ENCODE measurements around the gene AGBL1.

The AGBL1 gene

DNA sequence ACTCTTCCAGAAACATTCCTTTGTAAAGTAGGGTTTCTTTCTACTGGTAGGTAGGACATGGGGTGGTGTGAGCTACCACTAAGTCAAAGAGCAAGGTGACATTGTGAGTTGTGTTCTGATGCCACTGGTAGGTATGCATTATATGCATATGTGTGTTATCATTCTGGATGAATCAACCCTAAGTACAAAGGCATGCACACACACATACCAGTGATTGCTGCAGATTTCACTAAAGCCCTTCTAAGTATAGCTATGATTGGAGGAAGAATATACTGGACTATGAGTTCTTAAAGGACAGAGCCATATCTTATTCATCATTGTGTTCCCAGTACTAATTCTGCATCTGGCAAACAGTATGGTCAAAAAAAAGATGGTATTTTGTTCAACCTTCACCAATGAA is 646.0 kb downstream of the AGBL1 start:
- no peak for DNase-seq (ENCODE audit: low spot score)
- Mint-ChIP-seq H3K9me3 (peaks cover 1% of the 10 kb centered on the region), H3K27me3 (ENCODE audit: low read depth) (no peaks in the 10 kb centered on the region), H3K27ac (no peak overlapping the region), H3K4me3 (no peak overlapping the region), H3K4me1 (ENCODE audit: low read depth) (peaks cover 6% of the 10 kb centered on the region), H3K36me3 (ENCODE audit: low read depth) (peaks cover 4% of the 10 kb centered on the region)

DNA sequence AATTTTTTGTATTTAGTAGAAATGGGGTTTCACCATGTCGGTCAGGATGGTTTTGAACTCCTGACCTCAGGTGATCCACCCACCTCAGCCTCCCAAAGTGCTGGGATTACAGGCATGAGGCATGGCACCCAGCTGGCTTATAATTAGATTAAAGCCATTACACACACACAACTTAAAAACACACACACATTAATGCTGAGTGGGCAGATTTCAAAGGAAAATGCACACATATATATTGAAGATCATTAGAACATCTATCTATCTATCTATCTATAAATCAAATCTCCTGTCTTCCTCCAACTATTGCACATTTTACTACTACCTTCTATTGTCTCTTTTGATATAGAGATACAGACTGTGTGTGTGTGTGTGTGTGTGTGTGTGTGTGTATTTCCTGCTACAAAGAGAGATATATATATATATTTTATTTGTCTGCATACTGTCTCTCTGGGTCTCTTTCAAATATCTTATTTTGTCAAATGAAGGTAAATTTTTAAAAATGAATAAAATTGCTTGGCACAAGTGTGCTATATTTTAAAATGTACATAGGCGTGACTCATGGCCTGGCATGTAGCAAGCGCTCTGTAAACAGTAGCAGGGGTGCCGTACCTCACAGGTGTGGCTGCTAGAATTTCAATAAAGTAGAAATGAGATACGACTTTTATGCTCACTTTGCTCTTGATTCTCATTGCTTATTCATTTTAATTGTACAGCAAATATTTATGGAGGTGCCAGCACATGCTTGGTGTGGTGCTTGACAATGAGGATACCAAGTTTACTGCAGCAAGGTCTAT is 655.8 kb downstream of the AGBL1 start:
- DNase-seq (ENCODE audit: low spot score) = no peak
- Mint-ChIP-seq H3K4me1 (ENCODE audit: low read depth) (peaks cover 9% of the 10 kb centered on the region), H3K4me3 (no peak overlapping the region), H3K36me3 (ENCODE audit: low read depth) (peaks cover 5% of the 10 kb centered on the region), H3K27ac (no peak overlapping the region), H3K9me3 (peaks cover 9% of the 10 kb centered on the region), H3K27me3 (ENCODE audit: low read depth) (no peaks in the 10 kb centered on the region)

DNA sequence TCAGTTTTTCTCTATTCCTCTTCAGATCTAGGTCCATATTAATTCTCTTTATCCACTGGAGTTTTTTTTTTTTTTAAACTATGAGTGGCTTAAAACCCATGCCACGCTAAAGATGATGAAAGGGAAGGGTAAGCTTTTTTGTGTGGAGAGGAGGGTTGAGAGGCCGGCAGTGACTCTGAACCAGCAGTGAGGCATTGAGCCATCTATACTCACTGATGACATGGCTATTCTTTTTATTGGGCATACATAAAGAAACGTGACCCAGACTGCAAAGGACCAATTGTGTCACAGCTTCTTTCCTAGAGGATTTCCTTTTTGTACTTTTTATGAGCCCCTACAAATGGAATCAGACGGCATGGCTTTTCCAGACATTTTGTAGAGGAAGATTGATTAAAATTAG is 662.2 kb downstream of the AGBL1 start:
- Mint-ChIP-seq H3K36me3 (ENCODE audit: low read depth) (peaks cover 5% of the 10 kb centered on the region), H3K9me3 (peaks cover 9% of the 10 kb centered on the region), H3K4me3 (no peak overlapping the region), H3K4me1 (ENCODE audit: low read depth) (peaks cover 9% of the 10 kb centered on the region), H3K27ac (no peak overlapping the region), H3K27me3 (ENCODE audit: low read depth) (no peaks in the 10 kb centered on the region)
- DNase-seq (ENCODE audit: low spot score) = no peak

DNA sequence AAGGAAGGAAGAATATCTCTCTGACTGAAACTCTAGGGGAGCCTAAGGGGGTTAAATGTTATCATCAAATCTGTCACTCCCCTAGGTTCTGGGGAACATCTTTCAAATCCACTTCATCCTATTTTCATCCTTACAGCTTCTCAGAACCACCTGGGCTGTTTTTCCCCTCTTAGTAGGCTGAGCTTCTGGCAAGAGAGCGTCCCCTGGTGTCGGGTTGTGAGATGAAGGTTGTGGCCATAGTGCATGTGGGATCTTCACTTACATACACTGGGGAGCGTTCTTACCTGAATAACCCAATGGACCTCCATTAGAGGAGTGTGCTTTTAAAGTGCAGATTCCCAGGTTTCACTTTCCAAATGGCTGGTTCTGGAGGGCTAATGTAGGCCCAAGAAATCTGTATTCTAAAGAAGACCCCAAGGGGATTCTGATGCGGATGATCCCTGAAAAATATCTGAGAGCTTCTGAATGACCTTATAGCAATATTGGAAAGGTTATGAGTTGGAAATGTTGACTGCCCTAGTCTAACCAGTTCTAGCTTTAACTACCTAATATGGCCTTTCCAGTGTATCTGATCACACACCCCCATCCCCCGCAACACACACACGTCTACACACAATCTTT is 663.7 kb downstream of the AGBL1 start:
- peaks cover 3% of the 10 kb centered on the region for H3K9me3 Mint-ChIP-seq

DNA sequence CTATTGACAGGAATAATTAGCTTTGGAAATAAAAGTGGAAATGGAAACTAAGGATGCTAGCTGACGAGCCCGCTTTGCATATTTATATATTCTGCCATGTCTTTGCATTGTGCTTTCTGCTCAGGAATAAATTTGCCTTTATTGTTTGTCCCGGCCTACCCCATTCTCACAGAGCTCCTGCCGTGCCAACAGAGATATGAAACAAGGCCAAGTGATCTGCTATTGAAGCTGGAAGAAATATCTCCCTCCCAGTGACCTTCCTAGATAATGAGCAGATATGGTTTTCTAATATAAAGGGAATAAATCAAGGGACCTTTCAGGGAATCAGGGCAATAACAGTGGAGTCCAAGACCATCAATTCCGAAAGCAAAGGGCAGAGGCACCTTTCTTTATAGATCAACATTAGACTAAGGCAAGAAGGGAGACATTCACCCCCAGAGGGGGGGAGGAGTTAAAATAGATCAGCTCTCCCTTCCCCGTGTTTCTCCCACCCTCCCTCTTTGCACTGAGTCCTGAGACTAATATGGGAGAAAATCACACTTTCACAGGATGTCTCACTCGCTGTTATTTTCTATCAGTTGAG is 664.6 kb downstream of the AGBL1 start:
- H3K27ac Mint-ChIP-seq = no peak overlapping the region
- no peaks in the 10 kb centered on the region for H3K27me3 Mint-ChIP-seq (ENCODE audit: low read depth)
- H3K36me3 Mint-ChIP-seq (ENCODE audit: low read depth) = no peaks in the 10 kb centered on the region
- DNase-seq (ENCODE audit: low spot score) = no peak
- H3K4me3 Mint-ChIP-seq = no peak overlapping the region
- H3K4me1 Mint-ChIP-seq (ENCODE audit: low read depth) = peaks cover 2% of the 10 kb centered on the region
- H3K9me3 Mint-ChIP-seq = no peaks in the 10 kb centered on the region

More for the DNA sequence above, 663.7 kb downstream of the AGBL1 start:
- no peak overlapping the region for H3K27ac Mint-ChIP-seq
- peak; percentile 44 for DNase-seq (ENCODE audit: low spot score)
- peaks cover 2% of the 10 kb centered on the region for H3K4me1 Mint-ChIP-seq (ENCODE audit: low read depth)
- H3K27me3 Mint-ChIP-seq (ENCODE audit: low read depth) = no peaks in the 10 kb centered on the region
- H3K4me3 Mint-ChIP-seq = no peak overlapping the region
- peaks cover 2% of the 10 kb centered on the region for H3K36me3 Mint-ChIP-seq (ENCODE audit: low read depth)

DNA sequence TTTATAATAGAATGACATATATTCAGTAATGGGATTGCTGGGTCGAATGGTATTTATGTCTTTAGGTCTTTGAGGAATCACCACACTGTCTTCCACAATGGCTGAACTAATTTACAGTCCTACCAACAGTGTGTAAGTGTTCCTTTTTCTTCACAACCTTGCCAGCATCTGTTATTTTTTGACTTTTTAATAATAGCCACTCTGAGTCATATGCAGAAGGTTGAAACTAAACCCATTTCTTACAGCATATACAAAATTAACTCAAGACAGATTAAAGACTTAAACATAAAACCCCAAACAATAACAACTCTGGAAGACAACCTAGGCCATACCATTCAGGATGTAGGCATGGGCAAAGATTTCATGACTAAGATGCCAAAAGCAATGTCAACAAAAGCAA is 671.4 kb downstream of the AGBL1 start:
- Mint-ChIP-seq H3K9me3 (no peaks in the 10 kb centered on the region), H3K4me3 (no peak overlapping the region), H3K36me3 (ENCODE audit: low read depth) (no peaks in the 10 kb centered on the region), H3K27ac (no peak overlapping the region), H3K27me3 (ENCODE audit: low read depth) (no peaks in the 10 kb centered on the region), H3K4me1 (ENCODE audit: low read depth) (no peaks in the 10 kb centered on the region)
- no peak for DNase-seq (ENCODE audit: low spot score)

DNA sequence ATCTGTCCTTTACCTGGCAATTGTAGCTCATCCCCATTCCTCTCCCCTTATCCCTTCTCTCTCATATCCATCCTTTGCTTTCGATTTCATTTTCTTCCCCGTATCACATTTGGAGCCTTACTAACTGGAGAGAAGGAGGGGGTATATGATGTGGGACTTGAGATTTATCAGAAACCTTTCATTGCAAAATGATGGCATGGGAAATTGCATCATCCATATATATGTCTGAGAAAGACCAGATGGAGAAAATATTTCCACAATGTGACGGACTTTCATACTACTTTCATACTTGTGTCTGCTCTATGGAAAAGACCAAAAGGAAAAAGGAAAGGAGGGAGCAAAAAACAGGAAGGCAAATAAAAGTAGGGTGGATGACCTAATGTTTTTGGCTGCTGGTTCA is 675.2 kb downstream of the AGBL1 start:
- Mint-ChIP-seq H3K27ac (no peak overlapping the region), H3K4me3 (no peak overlapping the region), H3K4me1 (ENCODE audit: low read depth) (no peaks in the 10 kb centered on the region), H3K27me3 (ENCODE audit: low read depth) (no peaks in the 10 kb centered on the region), H3K9me3 (no peaks in the 10 kb centered on the region), H3K36me3 (ENCODE audit: low read depth) (no peaks in the 10 kb centered on the region)
- no peak for DNase-seq (ENCODE audit: low spot score)

DNA sequence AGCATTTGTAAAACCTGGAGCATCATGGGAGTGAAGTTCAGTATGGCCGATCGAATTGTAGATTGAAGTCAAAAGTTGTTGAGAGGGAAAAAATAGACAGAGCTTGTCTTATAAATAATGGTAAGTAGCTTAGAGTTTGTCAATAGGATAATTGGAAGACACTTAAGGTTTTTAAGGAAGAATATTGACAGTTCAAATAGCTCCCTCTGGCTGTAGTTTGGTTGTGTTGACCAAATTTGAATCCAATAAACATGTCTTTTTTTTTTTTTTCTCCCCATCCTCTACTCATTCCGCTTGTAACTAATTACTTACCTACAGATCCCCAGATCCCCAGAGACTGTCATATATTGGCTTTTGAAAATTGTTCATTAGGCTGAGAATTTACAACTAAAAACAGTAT is 677.0 kb downstream of the AGBL1 start:
- Mint-ChIP-seq H3K4me3 (no peak overlapping the region), H3K4me1 (ENCODE audit: low read depth) (no peaks in the 10 kb centered on the region), H3K27ac (no peak overlapping the region), H3K9me3 (no peaks in the 10 kb centered on the region), H3K27me3 (ENCODE audit: low read depth) (no peaks in the 10 kb centered on the region), H3K36me3 (ENCODE audit: low read depth) (no peaks in the 10 kb centered on the region)
- no peak for DNase-seq (ENCODE audit: low spot score)

DNA sequence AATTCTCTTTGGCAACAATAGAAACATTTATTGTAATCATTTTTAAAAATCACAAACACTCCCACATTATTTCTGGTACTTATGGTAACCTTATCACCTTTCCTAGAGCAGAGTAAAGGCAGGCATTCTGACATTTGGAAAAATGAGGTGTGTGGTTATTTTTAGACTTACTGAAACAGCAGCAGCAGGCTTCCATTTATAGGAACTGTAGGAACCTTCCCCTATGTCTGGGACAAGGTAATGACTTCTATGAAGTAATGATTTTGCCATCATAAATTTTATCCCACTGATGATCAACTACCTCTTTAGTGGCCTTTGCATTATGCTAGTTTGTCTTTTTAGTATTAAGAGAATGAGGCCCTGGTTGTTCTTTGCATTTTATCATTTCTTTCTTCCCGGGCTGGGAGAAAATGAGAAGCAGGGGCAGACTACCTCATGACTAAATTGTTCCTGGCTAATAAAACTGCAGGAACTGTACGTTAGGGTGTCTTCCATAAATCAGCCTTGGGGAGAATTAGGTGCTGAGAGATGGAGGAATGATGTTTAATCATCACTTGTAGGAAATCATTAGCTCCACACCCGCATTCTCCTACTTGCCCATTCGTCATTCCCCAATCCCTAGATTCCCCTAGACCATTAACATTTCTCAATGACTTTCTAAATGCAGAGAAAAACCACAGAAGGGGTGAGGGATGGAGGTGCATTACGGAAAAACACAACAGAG is 680.3 kb downstream of the AGBL1 start:
- H3K4me3 Mint-ChIP-seq = no peak overlapping the region
- DNase-seq (ENCODE audit: low spot score) = no peak
- H3K27me3 Mint-ChIP-seq (ENCODE audit: low read depth) = no peaks in the 10 kb centered on the region
- H3K4me1 Mint-ChIP-seq (ENCODE audit: low read depth) = no peaks in the 10 kb centered on the region
- no peak overlapping the region for H3K27ac Mint-ChIP-seq
- no peaks in the 10 kb centered on the region for H3K9me3 Mint-ChIP-seq
- H3K36me3 Mint-ChIP-seq (ENCODE audit: low read depth) = no peaks in the 10 kb centered on the region

DNA sequence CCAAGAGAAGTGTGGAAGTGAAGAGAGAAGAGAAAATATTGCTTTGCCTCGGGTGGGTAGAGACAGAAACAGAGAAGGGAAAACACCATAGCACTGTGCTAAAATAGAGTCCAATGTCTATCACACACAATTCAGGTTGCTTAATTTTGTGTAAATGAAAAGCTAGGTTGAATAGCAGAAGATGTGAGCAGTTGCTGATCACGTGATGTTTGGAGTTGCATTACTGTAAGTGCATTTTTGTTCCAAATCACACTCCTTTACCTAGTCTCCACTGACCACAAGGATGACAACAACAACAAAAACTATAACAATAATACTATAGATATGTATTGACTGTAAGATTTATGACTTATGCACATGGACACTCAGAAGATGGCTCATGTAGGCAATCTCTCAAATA is 683.2 kb downstream of the AGBL1 start:
- no peak for DNase-seq (ENCODE audit: low spot score)
- H3K27me3 Mint-ChIP-seq (ENCODE audit: low read depth) = no peaks in the 10 kb centered on the region
- H3K4me3 Mint-ChIP-seq = no peak overlapping the region
- H3K36me3 Mint-ChIP-seq (ENCODE audit: low read depth) = no peaks in the 10 kb centered on the region
- H3K27ac Mint-ChIP-seq = no peak overlapping the region
- H3K4me1 Mint-ChIP-seq (ENCODE audit: low read depth) = no peaks in the 10 kb centered on the region
- H3K9me3 Mint-ChIP-seq = no peaks in the 10 kb centered on the region

DNA sequence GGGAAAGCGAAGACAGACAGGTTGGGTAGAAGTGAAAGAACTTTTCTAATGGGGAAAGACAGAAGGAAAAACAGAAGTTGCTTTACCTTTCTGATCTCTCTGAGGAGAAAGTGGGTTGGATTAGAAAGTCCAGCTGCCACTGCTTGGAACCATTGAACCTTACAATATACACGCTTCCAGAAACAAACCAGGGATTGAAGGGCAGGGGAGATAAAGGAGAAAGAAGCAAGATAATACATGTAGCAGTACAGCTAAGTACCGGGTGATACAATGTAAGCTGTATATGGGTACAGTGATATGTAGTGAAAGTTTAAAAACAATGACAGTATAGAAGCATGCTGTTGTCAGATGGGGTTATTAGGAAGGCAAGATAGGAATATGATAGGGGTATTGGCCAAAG is 684.4 kb downstream of the AGBL1 start:
- no peaks in the 10 kb centered on the region for H3K4me1 Mint-ChIP-seq (ENCODE audit: low read depth)
- H3K27ac Mint-ChIP-seq = no peak overlapping the region
- no peak overlapping the region for H3K4me3 Mint-ChIP-seq
- H3K9me3 Mint-ChIP-seq = no peaks in the 10 kb centered on the region
- H3K36me3 Mint-ChIP-seq (ENCODE audit: low read depth) = no peaks in the 10 kb centered on the region
- no peak for DNase-seq (ENCODE audit: low spot score)
- H3K27me3 Mint-ChIP-seq (ENCODE audit: low read depth) = no peaks in the 10 kb centered on the region

DNA sequence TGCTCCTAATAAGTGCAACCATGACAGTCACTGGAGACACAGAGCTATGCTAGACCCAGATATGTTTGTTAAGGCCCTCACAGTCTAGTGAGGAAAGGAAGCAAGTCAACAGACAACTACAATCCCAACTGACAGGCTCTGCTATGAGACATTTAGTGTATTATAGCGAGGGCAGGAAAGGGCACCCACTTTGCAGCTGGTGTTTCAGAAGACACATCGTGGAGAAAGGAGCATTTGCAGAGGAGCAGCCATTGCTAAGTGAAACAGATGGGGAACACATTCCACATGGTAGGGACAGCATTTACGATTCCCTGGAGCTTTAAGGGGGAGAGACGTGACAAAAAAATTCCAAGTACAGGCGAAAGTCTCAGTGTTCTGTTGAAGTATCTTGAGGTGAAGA is 685.6 kb downstream of the AGBL1 start:
- H3K27ac Mint-ChIP-seq = no peak overlapping the region
- H3K36me3 Mint-ChIP-seq (ENCODE audit: low read depth) = no peaks in the 10 kb centered on the region

DNA sequence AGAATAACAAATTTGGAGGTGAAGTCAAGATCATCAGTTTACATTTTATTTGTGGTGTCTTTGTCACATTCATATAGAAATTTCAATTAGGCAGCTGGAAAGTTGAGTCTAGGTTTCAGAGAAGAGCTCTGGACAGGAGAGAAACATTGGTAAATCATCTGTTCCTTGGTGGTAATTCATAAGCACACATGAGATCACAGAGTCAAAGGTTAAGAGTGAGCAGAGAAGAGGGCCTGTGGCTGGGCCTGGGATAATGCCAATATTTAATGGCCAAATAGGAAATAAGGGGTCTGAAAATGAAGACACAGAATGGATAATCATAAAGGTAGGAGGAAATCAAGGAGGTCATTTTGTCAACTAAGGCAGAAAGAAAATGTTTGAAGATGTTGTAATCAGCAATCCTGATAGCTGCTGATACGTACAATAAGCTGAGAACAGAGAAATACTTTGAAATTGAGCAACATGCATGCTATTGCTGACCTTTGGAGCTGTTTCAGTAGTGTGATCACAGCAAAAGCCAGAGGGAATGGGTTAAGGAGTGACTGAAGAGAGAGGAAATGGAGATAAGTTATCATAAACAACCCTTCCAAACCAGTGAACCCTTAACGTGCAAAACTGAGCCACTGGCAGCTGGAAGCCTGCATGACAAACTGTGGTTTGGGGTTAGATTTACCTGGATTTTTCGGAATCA is 692.8 kb downstream of the AGBL1 start:
- Mint-ChIP-seq H3K4me1 (ENCODE audit: low read depth) (no peaks in the 10 kb centered on the region), H3K27me3 (ENCODE audit: low read depth) (no peaks in the 10 kb centered on the region), H3K4me3 (no peak overlapping the region), H3K9me3 (no peaks in the 10 kb centered on the region), H3K36me3 (ENCODE audit: low read depth) (no peaks in the 10 kb centered on the region), H3K27ac (no peak overlapping the region)
- no peak for DNase-seq (ENCODE audit: low spot score)

More for the DNA sequence above, 685.6 kb downstream of the AGBL1 start:
- no peak overlapping the region for H3K4me3 Mint-ChIP-seq
- no peaks in the 10 kb centered on the region for H3K27me3 Mint-ChIP-seq (ENCODE audit: low read depth)
- H3K9me3 Mint-ChIP-seq = no peaks in the 10 kb centered on the region
- DNase-seq (ENCODE audit: low spot score) = no peak
- H3K4me1 Mint-ChIP-seq (ENCODE audit: low read depth) = no peaks in the 10 kb centered on the region

Data from T-helper 2 cell treated with Interferon-gamma antibody and Interleukin-4, amounts not matched to agents 5 μg/mL and 100 μg/mL, for 36 hours (primary cell).